ENCODE measurements around the gene ZNF865.
"Not testable (repeated sequence)": the region's sequence is repeated elsewhere in the genome, so short reads cannot be mapped to it uniquely, and the experiment has no call there.

ZNF865 gene

GRCh38 chr19:55605637-55606470 lies at the start of gene ZNF865:
ZNF865 (plus strand) TSS chr19:55605647; CDS start chr19:55613619, 7,972 bp downstream.
- peak; percentile 84 to 89 for DNase-seq

DNA sequence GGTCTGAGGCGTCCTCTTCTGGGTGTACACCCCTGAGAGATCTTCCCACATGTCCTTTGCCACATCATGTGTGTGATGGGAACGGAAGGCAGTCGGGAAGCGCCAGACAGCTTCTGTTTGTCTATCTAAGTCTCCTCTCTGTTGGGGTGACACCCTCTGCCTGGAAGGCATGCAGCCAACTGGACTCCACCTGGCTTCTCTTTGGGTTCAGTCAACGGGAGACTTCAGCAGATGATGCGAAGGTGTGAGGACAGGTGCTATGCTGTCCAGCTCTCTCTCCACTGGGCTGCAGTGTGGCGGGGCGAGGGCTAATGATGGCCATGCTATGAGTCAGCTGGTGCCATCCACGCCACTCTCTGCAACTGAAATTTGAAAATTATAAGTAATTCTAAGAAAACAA lies 45.8 kb upstream of the ZNF865 start:
- no peak for DNase-seq

- DNase-seq = no peak
Observed at GRCh38 chr19:55563261-55563690, 42.2 kb upstream of the ZNF865 start.

DNA sequence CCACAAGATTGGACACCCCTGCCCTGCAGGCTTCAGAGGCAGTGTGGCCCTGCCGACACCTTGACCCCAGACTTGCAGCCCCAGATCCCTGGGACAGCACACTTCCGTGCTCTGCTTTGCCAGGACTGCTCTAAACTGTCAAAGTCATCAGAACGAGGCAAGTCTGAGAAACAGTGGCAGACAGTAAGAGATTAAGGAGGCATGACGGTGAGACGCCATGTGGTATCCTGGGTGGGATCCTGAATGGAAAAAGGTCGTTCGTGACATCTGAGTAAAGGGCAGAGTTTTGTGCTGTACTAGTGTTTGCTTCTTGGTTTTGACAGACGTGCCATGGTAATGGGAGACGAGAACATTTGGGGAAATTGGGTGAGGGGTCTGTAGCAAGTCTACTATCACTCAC lies 38.6 kb upstream of the ZNF865 start:
- no peak for DNase-seq

- no peak for DNase-seq
Observed at GRCh38 chr19:55567708-55568328, 37.6 kb upstream of the ZNF865 start.

- DNase-seq = not testable (repeated sequence)
Observed at GRCh38 chr19:55569477-55569876, 36.0 kb upstream of the ZNF865 start.

- DNase-seq = not testable (repeated sequence)
Observed at GRCh38 chr19:55573929-55574328, 31.5 kb upstream of the ZNF865 start.

DNA sequence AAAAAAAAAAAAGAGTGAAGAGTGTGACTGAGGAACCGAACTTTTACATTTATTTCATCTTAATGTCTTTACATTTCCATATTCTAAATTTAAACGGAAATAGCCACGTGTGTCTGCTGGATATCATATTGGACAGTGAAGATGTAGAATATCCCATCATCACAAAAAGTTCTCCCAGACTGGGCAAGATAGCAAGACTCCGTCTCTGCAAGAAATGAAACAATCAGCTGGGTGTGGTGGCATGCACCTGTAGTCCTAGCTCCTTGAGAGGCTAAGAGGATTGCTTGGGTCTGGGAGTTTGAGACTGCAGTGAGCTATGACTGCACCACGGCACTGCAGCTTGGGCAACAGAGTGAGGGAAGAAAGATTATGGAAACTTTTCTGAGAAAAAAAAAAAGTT lies 28.7 kb upstream of the ZNF865 start:
- DNase-seq = no peak

DNA sequence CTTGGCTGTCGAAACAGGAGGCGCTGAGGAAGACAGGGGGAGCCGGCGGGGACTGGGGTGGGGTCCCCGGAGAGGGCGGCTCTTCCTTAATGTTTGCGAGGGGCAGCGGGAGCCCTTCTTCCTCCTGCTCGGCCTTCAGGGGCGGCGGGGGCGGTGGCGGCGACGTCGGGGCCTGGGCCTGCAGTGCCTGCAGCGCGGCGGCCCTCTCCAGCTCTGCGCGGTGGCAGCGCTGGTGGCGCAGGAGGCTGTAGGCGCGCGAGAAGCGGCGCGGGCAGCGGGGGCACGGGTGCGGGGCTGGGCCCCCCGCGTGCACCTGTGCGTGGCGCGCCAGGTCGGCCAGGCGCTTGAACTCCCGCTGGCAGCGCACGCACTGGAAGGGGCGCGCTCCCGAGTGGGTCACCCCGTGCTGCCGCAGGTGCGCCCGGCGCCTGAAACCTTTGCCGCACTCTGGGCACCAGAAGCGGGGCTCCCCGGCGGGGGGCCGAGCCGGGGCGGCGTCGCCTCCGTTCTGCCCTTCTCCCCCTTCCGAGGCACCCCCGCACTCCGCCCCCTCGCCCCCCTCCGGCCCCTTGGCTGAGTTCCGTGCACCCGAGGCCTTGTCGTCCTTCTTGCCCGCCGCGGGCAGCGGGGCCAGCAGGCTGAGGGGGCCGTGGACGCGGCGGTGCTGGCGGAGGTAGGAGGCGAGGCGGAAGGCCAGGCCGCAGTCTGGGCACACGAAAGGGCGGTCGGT lies 27.3 kb upstream of the ZNF865 start:
- no peak for DNase-seq

- no peak for DNase-seq
Observed at GRCh38 chr19:55578761-55579747, 26.4 kb upstream of the ZNF865 start.

GRCh38 chr19:55579766-55580621 lies 25.5 kb upstream of the ZNF865 start:
- peak; percentile 33 to 41 for DNase-seq

GRCh38 chr19:55580628-55581144 lies 24.8 kb upstream of the ZNF865 start, which contains the start of gene ZNF579:
ZNF579 (minus strand) TSS chr19:55580848; CDS start chr19:55579639, 1,209 bp downstream.
- peak; percentile 81 to 86 for DNase-seq

- no peak for DNase-seq
Observed at GRCh38 chr19:55581145-55581822, 24.2 kb upstream of the ZNF865 start.

GRCh38 chr19:55581823-55582223 lies 23.6 kb upstream of the ZNF865 start:
- no peak for DNase-seq

DNA sequence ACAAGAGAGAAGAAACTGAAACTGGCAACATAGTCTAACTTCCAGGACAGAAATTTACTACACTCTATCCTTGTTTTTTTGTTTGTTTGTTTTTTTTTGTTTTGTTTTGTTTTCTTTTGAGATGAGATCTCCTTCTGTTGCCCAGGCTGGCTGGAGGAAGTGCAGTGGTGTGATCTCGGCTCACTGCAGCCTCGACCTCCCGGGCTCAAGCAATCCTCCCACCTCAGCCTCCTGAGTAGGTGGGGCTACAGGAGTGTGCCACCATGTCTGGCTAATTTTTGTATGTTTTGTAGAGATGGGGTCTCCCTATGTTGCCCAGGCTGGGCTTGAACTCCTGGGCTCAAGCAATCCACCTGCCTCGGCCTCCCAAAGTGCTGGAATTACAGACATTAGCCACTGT lies 23.2 kb upstream of the ZNF865 start:
- DNase-seq = not testable (repeated sequence)

- not testable (repeated sequence) for DNase-seq
Observed at GRCh38 chr19:55583897-55584296, 21.6 kb upstream of the ZNF865 start.

DNA sequence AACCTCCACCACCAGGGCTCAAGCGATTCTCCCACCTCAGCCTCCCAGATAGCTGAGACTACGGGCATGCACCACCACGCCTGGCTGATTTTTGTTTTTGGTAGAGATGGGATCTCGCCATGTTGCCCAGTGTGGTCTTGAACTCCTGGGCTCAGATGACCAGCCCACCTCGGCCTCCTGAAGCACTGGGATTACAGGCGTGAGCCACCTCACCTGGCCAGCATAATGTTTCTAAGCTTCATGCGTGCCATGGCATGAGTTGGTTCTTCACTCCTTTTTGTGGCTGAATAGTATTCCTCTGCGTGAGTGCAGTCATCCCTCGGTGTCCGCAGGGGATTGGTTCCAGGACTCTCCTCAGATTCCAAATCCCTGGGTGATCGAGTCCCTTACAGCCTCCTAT lies 20.6 kb upstream of the ZNF865 start:
- DNase-seq = no peak

DNA sequence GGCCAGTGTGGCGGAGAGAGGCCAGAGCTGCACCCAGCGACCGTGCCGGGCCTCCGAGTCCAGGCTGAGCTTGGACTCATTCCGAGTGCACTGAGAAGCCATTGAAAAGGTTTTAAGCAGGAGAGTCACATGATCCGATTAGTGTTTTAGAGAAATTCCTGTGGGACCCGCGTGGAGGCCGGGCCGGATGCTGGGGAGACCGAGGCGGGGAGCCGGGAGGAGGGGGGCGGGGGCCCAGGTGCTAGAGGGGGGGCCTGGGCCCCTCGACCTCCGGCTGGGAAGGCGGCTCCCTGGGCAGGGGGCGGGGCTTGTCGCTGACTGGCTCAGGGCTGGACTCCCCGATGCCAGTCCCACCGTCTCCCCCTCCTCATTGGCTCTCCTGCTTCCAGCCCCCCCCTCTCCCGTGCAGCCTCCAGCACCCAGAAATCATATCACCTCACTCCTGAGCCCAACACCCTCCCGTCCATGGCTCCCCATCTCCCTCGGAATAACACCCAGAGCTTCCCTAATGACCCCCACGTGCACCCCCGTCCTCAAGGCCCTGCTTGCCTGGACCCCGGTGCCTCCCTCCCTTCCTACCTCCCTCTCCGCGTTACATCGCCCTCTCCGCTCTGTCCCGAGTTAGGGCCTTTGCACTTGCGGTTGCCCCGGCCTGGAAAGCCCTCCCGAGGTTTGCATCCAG lies 19.6 kb upstream of the ZNF865 start:
- no peak for DNase-seq

GRCh38 chr19:55586976-55587668 lies 18.3 kb upstream of the ZNF865 start:
- peak; percentile 71 to 78 for DNase-seq
